Endothelial cell of hepatic sinusoid (primary cell): ENCODE measurements around the gene MLLT10.

ENCODE experiments used
- in situ Hi-C: cut with HindIII; loops from 2 replicates; pipeline ENCODE4 v1.10.0; 2017; ENCODE audit warnings: low sequenced_read_pairs

Gene MLLT10

GRCh38 chr10:21533467-21534279, at the start of gene MLLT10:
TSS of gene MLLT10 (plus strand) at chr10:21534232. CDS start at chr10:21534645, 413 bp downstream.
- in situ Hi-C loops = no loop called here

GRCh38 chr10:21487416-21488180, 46.4 kb upstream of the MLLT10 start:
- in situ Hi-C loops = loop anchor here (5.0 to 25.0 kb wide), 2 partner anchors 40 to 200 kb away; partner anchors contain the start of gene SKIDA1

- in situ Hi-C loops = loop anchor here (5.0 to 25.0 kb wide), 2 partner anchors 39 to 201 kb away; partner anchors contain the start of gene SKIDA1
These were observed 45.6 kb upstream of the MLLT10 start for GRCh38 chr10:21488246-21488956.

- in situ Hi-C loops = loop anchor here (5.0 to 25.0 kb wide), 2 partner anchors 38 to 202 kb away; partner anchors contain the start of gene SKIDA1
These were observed 45.0 kb upstream of the MLLT10 start for GRCh38 chr10:21488957-21489446.

- in situ Hi-C loops = loop anchor here (25.0 kb wide), 1 partner anchor 203 kb away; no protein-coding TSS in a partner anchor
These were observed 43.9 kb upstream of the MLLT10 start for GRCh38 chr10:21490028-21490710.

- in situ Hi-C loops = loop anchor here (25.0 kb wide), 1 partner anchor 203 kb away; no protein-coding TSS in a partner anchor
These were observed 43.3 kb upstream of the MLLT10 start for GRCh38 chr10:21490711-21491105.

GRCh38 chr10:21492421-21492820, 41.6 kb upstream of the MLLT10 start:
- in situ Hi-C loops = loop anchor here (25.0 kb wide), 1 partner anchor 205 kb away; no protein-coding TSS in a partner anchor

GRCh38 chr10:21493784-21494183, 40.2 kb upstream of the MLLT10 start:
- in situ Hi-C loops = loop anchor here (25.0 kb wide), 1 partner anchor 206 kb away; no protein-coding TSS in a partner anchor

GRCh38 chr10:21494191-21495001, 39.6 kb upstream of the MLLT10 start:
- in situ Hi-C loops = loop anchor here (25.0 kb wide), 1 partner anchor 207 kb away; no protein-coding TSS in a partner anchor

- in situ Hi-C loops = loop anchor here (25.0 kb wide), 1 partner anchor 208 kb away; no protein-coding TSS in a partner anchor
These were observed 38.9 kb upstream of the MLLT10 start for GRCh38 chr10:21495002-21495751.

- in situ Hi-C loops = loop anchor here (25.0 kb wide), 1 partner anchor 209 kb away; no protein-coding TSS in a partner anchor
These were observed 38.2 kb upstream of the MLLT10 start for GRCh38 chr10:21495752-21496342.

GRCh38 chr10:21496343-21497176, 37.5 kb upstream of the MLLT10 start:
- in situ Hi-C loops = loop anchor here (25.0 kb wide), 1 partner anchor 209 kb away; no protein-coding TSS in a partner anchor

GRCh38 chr10:21497177-21497807, 36.7 kb upstream of the MLLT10 start:
- in situ Hi-C loops = loop anchor here (25.0 kb wide), 1 partner anchor 210 kb away; no protein-coding TSS in a partner anchor

- in situ Hi-C loops = loop anchor here (25.0 kb wide), 1 partner anchor 211 kb away; no protein-coding TSS in a partner anchor
These were observed 35.7 kb upstream of the MLLT10 start for GRCh38 chr10:21498377-21498776.

- in situ Hi-C loops = loop anchor here (25.0 kb wide), 1 partner anchor 212 kb away; no protein-coding TSS in a partner anchor
These were observed 35.0 kb upstream of the MLLT10 start for GRCh38 chr10:21498986-21499385.
